Stimulated activated CD4-positive, alpha-beta T cell treated with anti-CD3 and anti-CD28 coated beads, Interleukin-2, amount 100 ng/mL, for 4 hours (primary cell): ENCODE results near the gene TBC1D3L.
"Not testable (repeated sequence)": the region's sequence is repeated elsewhere in the genome, so short reads cannot be mapped to it uniquely, and the experiment has no call there.

ENCODE experiments used
- DNase-seq: peaks from one replicate; pipeline ENCODE4 v3.0.0-alpha.2; 2020; ENCODE audit warnings: low read depth

TBC1D3L gene

DNA sequence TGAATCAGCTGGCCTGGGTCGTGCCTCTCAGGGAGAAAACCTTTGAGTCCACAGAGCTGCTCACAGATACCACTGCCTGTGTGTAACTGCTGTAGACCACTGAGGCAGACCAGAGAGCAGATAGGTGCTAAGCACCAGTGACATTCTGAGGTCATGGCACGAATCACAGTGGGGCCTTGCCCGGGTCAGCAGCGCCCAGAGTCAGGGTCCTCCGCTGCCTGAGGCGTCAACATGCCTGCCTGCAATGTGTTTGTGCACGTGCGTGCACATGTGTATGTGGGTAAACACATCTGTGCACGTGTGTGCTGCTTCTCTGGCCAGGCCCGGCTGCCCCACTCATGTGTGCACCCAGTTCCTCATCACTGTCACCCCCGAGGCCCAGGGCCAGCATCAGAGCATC, at the start of gene TBC1D3L:
Gene TBC1D3L (minus strand): TSS at position 101 of the 400 bp plus-strand sequence. CDS start 1,540 bp downstream, outside the sequence.
- DNase-seq: not testable (repeated sequence)

DNA sequence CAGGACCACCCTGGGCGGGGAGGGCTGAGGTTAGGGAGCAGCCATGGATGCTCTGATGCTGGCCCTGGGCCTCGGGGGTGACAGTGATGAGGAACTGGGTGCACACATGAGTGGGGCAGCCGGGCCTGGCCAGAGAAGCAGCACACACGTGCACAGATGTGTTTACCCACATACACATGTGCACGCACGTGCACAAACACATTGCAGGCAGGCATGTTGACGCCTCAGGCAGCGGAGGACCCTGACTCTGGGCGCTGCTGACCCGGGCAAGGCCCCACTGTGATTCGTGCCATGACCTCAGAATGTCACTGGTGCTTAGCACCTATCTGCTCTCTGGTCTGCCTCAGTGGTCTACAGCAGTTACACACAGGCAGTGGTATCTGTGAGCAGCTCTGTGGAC, 14.8 kb upstream of the TBC1D3L start, which contains the start of gene TBC1D3D:
Gene TBC1D3D (plus strand): TSS at position 301 of the 400 bp plus-strand sequence. CDS start 1,585 bp downstream, outside the sequence.
- not testable (repeated sequence) for DNase-seq
